Dermis microvascular lymphatic vessel endothelial cell (primary cell): ENCODE data around the gene KITLG. TPM values are rescaled to one million over a fixed set of nuclear protein-coding genes. Genes with fewer than 3 reads are reported as not detected.
"Not testable (repeated sequence)": the region's sequence is repeated elsewhere in the genome, so short reads cannot be mapped to it uniquely, and the experiment has no call there.

Experiments used
- DNase-seq, 2 donors: peaks; one replicate each; pipeline versions ENCODE4 v3.0.0 to v3.0.0-alpha.2; 2010; ENCODE audit warnings: low read depth in 2 of 2
- total RNA-seq: library from RNA; depleted of rRNA; stranded (reverse); fragments of >200 nt; gene quantifications from 2 replicates; pipeline ENCODE4 v1.2.1, GENCODE V29; 2014

The KITLG gene
- total RNA-seq = 3.2 and 7.7 TPM in 2 replicates

- peak; percentile 48 to 90 for DNase-seq
Observed at GRCh38 chr12:88580051-88580871, at the start of gene KITLG. TSS of gene KITLG (minus strand) at chr12:88580471. CDS start at chr12:88580278, 193 bp downstream.

- DNase-seq = no peak
Observed at GRCh38 chr12:88628856-88629509, 48.7 kb upstream of the KITLG start.

DNA sequence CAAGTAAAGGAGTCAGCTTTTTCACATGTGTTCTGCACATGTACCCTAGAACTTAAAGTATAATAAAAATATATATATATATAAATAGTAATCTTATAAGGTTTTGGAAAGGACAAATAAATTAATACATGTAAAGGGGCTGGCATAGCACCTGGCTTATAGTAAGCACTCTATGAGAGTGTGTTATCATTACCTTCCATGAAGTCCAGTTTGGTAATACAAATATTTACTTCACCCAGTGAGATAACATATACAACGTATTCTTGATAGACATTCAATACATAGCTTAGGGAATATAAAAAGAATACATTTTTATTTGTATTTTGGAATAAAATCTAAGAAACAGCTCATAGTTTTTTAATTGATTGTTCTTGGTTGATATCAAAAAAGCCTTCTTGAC, 47.8 kb upstream of the KITLG start:
- DNase-seq = not testable (repeated sequence)

GRCh38 chr12:88627501-88627900, 47.2 kb upstream of the KITLG start:
- no peak for DNase-seq

DNA sequence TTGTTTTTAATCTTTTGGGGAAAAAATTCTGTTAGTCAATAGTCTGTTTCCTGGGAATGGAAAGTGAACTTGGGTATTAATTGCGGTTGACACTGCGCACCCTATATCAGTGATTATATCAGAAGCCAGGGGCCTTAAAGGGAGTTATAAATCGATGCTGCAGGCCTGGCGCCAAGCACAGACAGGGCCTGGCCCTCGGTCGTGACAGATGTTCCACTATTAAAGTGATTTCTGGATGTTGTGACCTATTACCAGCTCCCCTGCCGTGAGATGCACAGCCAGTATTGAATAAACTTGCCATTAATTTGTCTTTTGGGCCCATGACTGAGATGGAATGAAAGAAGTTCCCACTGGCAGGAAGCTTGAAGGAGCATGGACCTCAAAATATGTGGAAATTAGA, 45.1 kb upstream of the KITLG start:
- DNase-seq = no peak

GRCh38 chr12:88624911-88625310, 44.6 kb upstream of the KITLG start:
- DNase-seq = no peak

GRCh38 chr12:88623777-88624548, 43.7 kb upstream of the KITLG start:
- DNase-seq = no peak

DNA sequence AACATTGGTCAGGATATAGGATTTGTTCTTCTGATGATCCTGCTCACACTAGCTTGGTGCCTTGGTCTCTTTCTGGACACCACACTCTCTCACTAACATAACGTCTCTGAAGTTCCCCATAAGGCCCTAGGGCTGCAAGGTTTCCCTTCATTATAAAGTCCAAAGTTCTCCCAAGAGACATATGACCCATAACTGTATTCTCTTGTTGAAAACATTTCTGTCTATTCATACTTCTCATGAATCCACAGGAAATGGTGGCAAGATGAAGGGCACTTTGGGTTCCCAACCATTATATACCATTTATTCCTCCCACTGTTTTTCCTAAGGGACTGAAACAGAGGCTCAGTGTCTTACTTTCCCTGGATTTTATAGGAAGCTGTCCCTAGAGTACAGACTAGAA, 37.1 kb upstream of the KITLG start:
- no peak for DNase-seq

DNA sequence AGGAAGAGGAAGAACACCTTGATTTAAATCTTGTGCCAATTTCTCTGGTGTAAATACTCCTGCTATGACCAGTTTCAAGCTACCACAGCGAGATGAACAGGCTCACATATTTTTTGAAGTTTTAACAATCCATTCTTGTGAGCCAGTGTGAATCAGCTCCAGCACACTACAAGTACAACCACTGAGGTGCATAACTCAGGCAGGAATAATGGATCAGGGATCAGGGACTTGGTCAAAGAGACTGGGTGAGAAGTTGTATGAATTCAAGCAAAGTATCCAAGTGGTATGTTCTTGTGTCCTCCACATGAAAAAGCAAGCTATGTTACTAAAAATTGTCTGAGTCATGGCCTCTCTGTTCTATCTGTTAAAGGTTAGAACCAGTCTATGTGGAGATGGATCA, 35.2 kb upstream of the KITLG start:
- no peak for DNase-seq

GRCh38 chr12:88604646-88605045, 24.4 kb upstream of the KITLG start:
- no peak for DNase-seq

GRCh38 chr12:88600272-88600671, 20.0 kb upstream of the KITLG start:
- DNase-seq = no peak

- DNase-seq = no peak
Observed at GRCh38 chr12:88597365-88597764, 17.1 kb upstream of the KITLG start.

- no peak for DNase-seq
Observed at GRCh38 chr12:88595697-88596096, 15.4 kb upstream of the KITLG start.

GRCh38 chr12:88594780-88595179, 14.5 kb upstream of the KITLG start:
- no peak for DNase-seq

GRCh38 chr12:88591343-88591742, 11.1 kb upstream of the KITLG start:
- no peak for DNase-seq

- DNase-seq = no peak
Observed at GRCh38 chr12:88590851-88591250, 10.6 kb upstream of the KITLG start.

DNA sequence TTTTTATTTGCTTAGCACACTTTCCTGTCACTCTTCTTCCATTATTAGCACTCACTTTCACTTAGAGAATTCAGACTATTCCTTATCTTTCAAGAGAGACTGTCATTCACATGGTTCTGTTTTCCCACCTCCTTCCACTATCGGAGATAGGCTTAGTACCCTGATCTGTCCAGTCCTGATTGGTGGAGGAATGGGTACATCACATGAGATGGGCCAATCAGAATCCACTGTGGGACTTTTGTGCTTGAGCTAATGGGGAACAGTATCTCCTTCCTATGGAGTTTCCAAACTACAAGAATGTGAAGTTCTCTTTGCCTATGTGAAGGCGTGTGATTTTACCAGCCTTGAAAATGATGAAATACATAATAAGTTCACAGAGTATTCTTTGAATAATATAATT, 4.8 kb upstream of the KITLG start:
- no peak for DNase-seq

GRCh38 chr12:88579601-88580050, 645 bp downstream of the KITLG start:
- DNase-seq = peak; percentile 6 to 56

- DNase-seq = peak in 1 of 2 donors; percentile 38
Observed at GRCh38 chr12:88579161-88579517, 1.1 kb downstream of the KITLG start.

- no peak for DNase-seq
Observed at GRCh38 chr12:88578276-88579160, 1.8 kb downstream of the KITLG start.

GRCh38 chr12:88577537-88577936, 2.7 kb downstream of the KITLG start:
- peak in 1 of 2 donors; percentile 39 for DNase-seq
